Esophagus squamous epithelium (tissue), 5 donors: ENCODE measurements around the gene DTNB. TPM values are rescaled to one million over a fixed set of nuclear protein-coding genes. Genes with fewer than 3 reads are reported as not detected.

Experiments
- DNase-seq: peaks from one replicate; lab custom pipeline; 2025; lab: John Stamatoyannopoulos, UW
- H3K27ac ChIP-seq, 4 donors: fragments of 200-600 bp; sonication (generic); one replicate each; pipeline ENCODE4 v1.5.1; 2016 to 2019; ENCODE audit warnings: mild to moderate bottlenecking in 1 of 4
- H3K27me3 ChIP-seq, 4 donors: fragments of 200-600 bp; sonication (generic); 1 replicate in 3 of 4; 2 replicates in 1 of 4; pipeline versions ENCODE4 v1.5.1 to v1.6.0; 2017 to 2021; ENCODE audit warnings: antibody characterized with exemption in 1 of 4
- H3K36me3 ChIP-seq, 3 donors: fragments of 200-600 bp; sonication (generic); one replicate each; pipeline ENCODE4 v1.5.1; 2016 to 2019
- H3K4me1 ChIP-seq, 3 donors: fragments of 200-600 bp; sonication (generic); one replicate each; pipeline ENCODE4 v1.5.1; 2017 to 2019
- H3K4me3 ChIP-seq, 4 donors: fragments of 200-600 bp; sonication (generic); 1 replicate in 3 of 4; 2 replicates in 1 of 4; pipeline ENCODE4 v1.5.1; 2016 to 2019; ENCODE audit warnings: mild to moderate bottlenecking in 2 of 4, moderate library complexity in 1 of 4
- H3K9me3 ChIP-seq, 3 donors: fragments of 200-600 bp; sonication (generic); one replicate each; pipeline ENCODE4 v1.5.1; 2016 to 2019
- POLR2A ChIP-seq, 4 donors: fragments of 450-650 bp; IDR thresholded peaks; one replicate each; pipeline ENCODE4 v1.6.1; 2017; ENCODE audit warnings: antibody characterized with exemption in 4 of 4, mild to moderate bottlenecking in 4 of 4, moderate library complexity in 3 of 4
- WGBS, 2 donors: methylation state at CpG; one replicate each; pipeline ENCODE4 v1.1.5; 2018; 5-methylcytosine and 5-hydroxymethylcytosine counted together
- intact Hi-C: fragments of 100-400 bp; cut with DNase I; formaldehyde crosslinking; loops from one replicate; pipeline ENCODE4 v1.15.0; 2022
- total RNA-seq, 4 donors: library from RNA; depleted of rRNA; stranded (reverse); fragments of >200 nt; gene quantifications; one replicate each; pipeline ENCODE4 v1.1.0, GENCODE V29; 2016
- TF ChIP-seq, protein P1 (sequence below), 6 experiments: fragments of 450-650 bp in 4 of 6; fragments of 200-600 bp in 2 of 6; sonication (generic) in 2 of 6; IDR thresholded peaks; one replicate each; pipeline ENCODE4 v1.5.1; 2016 to 2019; ENCODE audit warnings: antibody characterized with exemption in 6 of 6, mild to moderate bottlenecking in 4 of 6, moderate library complexity in 4 of 6
- donor health status: DM: yes; HTN: yes; CAD: no.

Gene DTNB
- total RNA-seq, 4 donors from 2014 or later = 7.8 to 17.2 (median 9.6) TPM

GRCh38 chr2:25499157-25499556 is 174.2 kb downstream of the DTNB start:
- H3K27ac ChIP-seq = no peak overlapping the region
- H3K4me3 ChIP-seq = no peak overlapping the region
- no peaks in the 10 kb centered on the region for H3K36me3 ChIP-seq
- TF ChIP-seq, protein P1, sequence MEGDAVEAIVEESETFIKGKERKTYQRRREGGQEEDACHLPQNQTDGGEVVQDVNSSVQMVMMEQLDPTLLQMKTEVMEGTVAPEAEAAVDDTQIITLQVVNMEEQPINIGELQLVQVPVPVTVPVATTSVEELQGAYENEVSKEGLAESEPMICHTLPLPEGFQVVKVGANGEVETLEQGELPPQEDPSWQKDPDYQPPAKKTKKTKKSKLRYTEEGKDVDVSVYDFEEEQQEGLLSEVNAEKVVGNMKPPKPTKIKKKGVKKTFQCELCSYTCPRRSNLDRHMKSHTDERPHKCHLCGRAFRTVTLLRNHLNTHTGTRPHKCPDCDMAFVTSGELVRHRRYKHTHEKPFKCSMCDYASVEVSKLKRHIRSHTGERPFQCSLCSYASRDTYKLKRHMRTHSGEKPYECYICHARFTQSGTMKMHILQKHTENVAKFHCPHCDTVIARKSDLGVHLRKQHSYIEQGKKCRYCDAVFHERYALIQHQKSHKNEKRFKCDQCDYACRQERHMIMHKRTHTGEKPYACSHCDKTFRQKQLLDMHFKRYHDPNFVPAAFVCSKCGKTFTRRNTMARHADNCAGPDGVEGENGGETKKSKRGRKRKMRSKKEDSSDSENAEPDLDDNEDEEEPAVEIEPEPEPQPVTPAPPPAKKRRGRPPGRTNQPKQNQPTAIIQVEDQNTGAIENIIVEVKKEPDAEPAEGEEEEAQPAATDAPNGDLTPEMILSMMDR (IDR thresholded peaks at IDR 0.05) = no peak
- no peak for TF ChIP-seq POLR2A (IDR thresholded peaks at IDR 0.05)
- no peaks in the 10 kb centered on the region for H3K9me3 ChIP-seq
- no peaks in the 10 kb centered on the region for H3K27me3 ChIP-seq
- WGBS, 2 donors = 85 to 87% methylated on average over 3 of the region's 3 CpGs
- intact Hi-C loops = no loop called here
- DNase-seq = no peak
- no peaks in the 10 kb centered on the region for H3K4me1 ChIP-seq

GRCh38 chr2:25497918-25498407 is 175.4 kb downstream of the DTNB start:
- no peaks in the 10 kb centered on the region for H3K4me1 ChIP-seq
- H3K27ac ChIP-seq = no peak overlapping the region
- TF ChIP-seq, protein P1 (IDR thresholded peaks at IDR 0.05) = no peak
- TF ChIP-seq POLR2A (IDR thresholded peaks at IDR 0.05) = no peak
- H3K4me3 ChIP-seq = no peak overlapping the region
- 75 to 84% methylated on average over 2 of the region's 2 CpGs for WGBS, 2 donors
- DNase-seq = no peak
- no peaks in the 10 kb centered on the region for H3K36me3 ChIP-seq
- H3K9me3 ChIP-seq = no peaks in the 10 kb centered on the region
- intact Hi-C loops = no loop called here
- no peaks in the 10 kb centered on the region for H3K27me3 ChIP-seq

DNA sequence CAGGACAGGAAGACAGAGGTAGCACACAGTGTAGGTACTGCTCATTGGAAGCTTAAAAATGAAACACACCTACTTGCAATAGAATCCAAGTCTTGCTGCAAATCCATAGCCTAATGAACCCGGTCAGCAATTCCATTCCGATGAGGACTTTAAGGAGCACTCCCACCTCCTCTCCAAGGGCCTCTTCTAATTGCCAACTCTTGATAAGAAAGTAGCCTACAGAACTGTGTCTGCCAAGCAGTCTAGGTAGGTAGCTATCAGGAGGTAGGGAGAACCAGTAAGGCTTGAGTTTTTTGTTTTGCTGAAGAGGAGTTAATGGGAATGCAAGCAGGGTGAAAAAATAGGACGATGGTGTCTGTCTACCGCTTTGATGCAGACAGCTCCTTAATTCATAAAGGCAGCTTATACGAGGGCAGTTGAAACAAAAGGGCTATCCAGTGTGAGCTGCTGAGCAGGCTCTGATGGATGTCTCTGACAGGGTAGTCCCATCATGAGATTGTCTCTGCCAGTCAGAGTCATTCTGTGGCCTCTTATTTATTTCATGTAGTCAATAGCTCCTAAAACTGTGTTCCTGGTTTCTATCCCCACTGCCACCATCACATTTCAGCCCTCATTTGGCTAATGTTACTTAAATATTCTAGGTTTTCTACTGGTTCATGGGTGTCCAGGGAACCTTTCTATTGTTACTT is 176.0 kb downstream of the DTNB start:
- Histone ChIP-seq H3K4me1 (peaks cover 0 to 2% (median 0%) of the 10 kb centered on the region in 3 donors), H3K9me3 (no peaks in the 10 kb centered on the region), H3K27ac (no peak overlapping the region), H3K36me3 (no peaks in the 10 kb centered on the region), H3K27me3 (no peaks in the 10 kb centered on the region), H3K4me3 (no peak overlapping the region)
- WGBS, 2 donors = 95 to 97% methylated on average over 5 of the region's 5 CpGs
- no peak for DNase-seq
- intact Hi-C loops = no loop called here
- TF ChIP-seq, protein P1 (IDR thresholded peaks at IDR 0.05) = no peak
- TF ChIP-seq POLR2A (IDR thresholded peaks at IDR 0.05) = no peak

- Histone ChIP-seq H3K27ac (no peak overlapping the region), H3K36me3 (no peaks in the 10 kb centered on the region), H3K9me3 (no peaks in the 10 kb centered on the region), H3K4me1 (peaks cover 0 to 8% (median 0%) of the 10 kb centered on the region in 3 donors), H3K27me3 (no peaks in the 10 kb centered on the region), H3K4me3 (no peak overlapping the region)
- WGBS, 2 donors = 57 to 100% methylated on average over 1 of the region's 2 CpGs
- TF ChIP-seq, protein P1 (IDR thresholded peaks at IDR 0.05) = no peak
- no peak for TF ChIP-seq POLR2A (IDR thresholded peaks at IDR 0.05)
- DNase-seq = no peak
- intact Hi-C loops = no loop called here
These were observed 178.8 kb downstream of the DTNB start for GRCh38 chr2:25494616-25495015.

DNA sequence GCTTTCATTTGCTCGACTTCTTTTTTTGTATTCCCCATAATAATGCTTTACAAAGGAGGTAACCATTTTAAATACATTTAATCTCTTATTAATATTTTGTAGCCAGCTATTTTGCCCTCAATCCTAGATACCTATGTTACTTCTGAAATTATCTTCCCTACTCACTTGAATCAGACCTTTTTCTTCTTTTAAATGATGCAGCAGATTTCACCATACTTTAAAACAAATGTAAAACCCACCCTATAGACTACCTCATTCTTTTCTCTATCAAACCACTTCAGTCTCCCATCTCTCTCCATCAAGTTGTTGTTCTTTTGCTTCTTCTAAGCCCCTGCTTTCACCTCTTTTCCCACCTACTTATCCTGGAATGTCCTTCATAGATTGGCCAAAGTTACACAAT is 180.2 kb downstream of the DTNB start:
- WGBS, 2 donors = 88 to 93% methylated on average over 1 of the region's 1 CpG
- Histone ChIP-seq H3K9me3 (no peaks in the 10 kb centered on the region), H3K36me3 (no peaks in the 10 kb centered on the region), H3K27me3 (no peaks in the 10 kb centered on the region), H3K4me3 (no peak overlapping the region), H3K4me1 (peaks cover 0 to 8% (median 0%) of the 10 kb centered on the region in 3 donors), H3K27ac (no peak overlapping the region)
- no peak for DNase-seq
- TF ChIP-seq, protein P1 (IDR thresholded peaks at IDR 0.05) = no peak
- no peak for TF ChIP-seq POLR2A (IDR thresholded peaks at IDR 0.05)
- intact Hi-C loops = no loop called here
